Fibroblast of the aortic adventitia (primary cell): Measurements from ENCODE around the gene EXOC6. TPM values are rescaled to one million over a fixed set of nuclear protein-coding genes. Genes with fewer than 3 reads are reported as not detected.

Source experiments
- DNase-seq: peaks from one replicate; pipeline ENCODE4 v3.0.0-alpha.2; 2010; ENCODE audit warnings: low read depth
- H3K4me3 ChIP-seq: 2 replicates; pipeline ENCODE4 v1.5.1; 2011; ENCODE audit warnings: low read depth, mild to moderate bottlenecking, control low read depth, low read length, moderate library complexity
- total RNA-seq: library from RNA; depleted of rRNA; stranded (reverse); fragments of >200 nt; gene quantifications from 2 replicates; pipeline ENCODE4 v1.2.3, GENCODE V29; 2012; ENCODE audit warnings: low replicate concordance
- TF ChIP-seq, protein P1 (sequence below): IDR thresholded peaks from 2 replicates; pipeline ENCODE4 v1.5.1; 2011; ENCODE audit warnings: mild to moderate bottlenecking, low read length, control low read depth, inconsistent platforms; ENCODE audit not compliant: insufficient read depth

Gene EXOC6
- total RNA-seq, 1 donor = 16.5 TPM

DNA sequence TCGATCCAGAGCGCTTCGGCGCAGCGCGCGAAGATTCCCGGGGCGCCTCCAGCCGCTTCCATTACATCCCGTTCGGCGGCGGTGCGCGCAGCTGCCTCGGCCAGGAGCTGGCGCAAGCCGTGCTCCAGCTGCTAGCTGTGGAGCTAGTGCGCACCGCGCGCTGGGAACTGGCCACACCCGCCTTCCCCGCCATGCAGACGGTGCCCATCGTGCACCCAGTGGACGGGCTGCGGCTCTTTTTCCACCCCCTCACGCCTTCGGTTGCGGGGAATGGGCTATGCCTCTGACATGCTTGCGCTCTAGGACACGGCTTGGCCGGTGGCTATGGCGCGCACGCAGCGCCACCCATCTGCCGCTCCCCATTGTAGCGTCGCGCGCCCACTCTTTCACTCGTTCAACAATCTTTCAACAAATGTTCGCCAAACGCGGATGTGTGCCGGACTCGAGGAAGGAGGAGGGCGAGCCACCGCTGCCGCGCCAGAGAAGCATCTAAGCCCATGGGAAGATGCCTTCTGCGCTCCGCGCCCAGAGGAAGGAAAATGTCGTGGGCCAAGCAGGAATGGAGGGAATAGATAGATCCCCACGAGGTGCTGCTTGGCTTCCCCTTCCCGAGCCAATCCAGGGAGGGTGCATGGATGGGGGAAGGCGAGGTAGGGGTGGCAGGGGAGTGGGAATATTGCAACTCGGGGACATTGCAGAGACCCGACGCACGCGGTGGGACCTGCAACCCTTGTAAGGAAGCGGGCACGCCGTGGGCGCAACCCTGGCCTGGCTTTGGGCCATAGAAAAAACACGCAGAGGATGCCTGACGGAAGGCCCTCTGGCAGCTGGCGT, 220.3 kb downstream of the EXOC6 start:
- TF ChIP-seq, protein P1, sequence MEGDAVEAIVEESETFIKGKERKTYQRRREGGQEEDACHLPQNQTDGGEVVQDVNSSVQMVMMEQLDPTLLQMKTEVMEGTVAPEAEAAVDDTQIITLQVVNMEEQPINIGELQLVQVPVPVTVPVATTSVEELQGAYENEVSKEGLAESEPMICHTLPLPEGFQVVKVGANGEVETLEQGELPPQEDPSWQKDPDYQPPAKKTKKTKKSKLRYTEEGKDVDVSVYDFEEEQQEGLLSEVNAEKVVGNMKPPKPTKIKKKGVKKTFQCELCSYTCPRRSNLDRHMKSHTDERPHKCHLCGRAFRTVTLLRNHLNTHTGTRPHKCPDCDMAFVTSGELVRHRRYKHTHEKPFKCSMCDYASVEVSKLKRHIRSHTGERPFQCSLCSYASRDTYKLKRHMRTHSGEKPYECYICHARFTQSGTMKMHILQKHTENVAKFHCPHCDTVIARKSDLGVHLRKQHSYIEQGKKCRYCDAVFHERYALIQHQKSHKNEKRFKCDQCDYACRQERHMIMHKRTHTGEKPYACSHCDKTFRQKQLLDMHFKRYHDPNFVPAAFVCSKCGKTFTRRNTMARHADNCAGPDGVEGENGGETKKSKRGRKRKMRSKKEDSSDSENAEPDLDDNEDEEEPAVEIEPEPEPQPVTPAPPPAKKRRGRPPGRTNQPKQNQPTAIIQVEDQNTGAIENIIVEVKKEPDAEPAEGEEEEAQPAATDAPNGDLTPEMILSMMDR = no peak
- peak overlapping the region; percentile 22 for H3K4me3 ChIP-seq
- no peak for DNase-seq

DNA sequence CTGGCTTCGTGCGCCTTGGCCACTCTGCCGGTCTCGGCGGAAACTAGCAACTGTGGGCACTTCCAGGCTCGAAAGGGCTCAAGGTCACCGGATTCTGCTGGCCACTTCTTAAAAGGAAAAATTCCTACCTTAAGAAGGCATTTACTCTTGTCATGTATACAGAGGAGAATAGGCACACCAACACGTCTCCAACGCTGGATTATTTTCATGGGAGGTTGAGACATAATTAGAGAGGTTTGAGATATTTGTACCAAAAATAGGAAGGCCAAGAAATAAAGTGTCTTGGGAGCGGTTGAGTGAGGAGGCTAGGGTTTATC, 220.9 kb downstream of the EXOC6 start:
- no peak for DNase-seq
- TF ChIP-seq, protein P1 = no peak
- H3K4me3 ChIP-seq = no peak overlapping the region

- TF ChIP-seq, protein P1 = no peak
- no peak for DNase-seq
- no peak overlapping the region for H3K4me3 ChIP-seq
Measured at GRCh38 chr10:93070378-93071176, 222.3 kb downstream of the EXOC6 start.

DNA sequence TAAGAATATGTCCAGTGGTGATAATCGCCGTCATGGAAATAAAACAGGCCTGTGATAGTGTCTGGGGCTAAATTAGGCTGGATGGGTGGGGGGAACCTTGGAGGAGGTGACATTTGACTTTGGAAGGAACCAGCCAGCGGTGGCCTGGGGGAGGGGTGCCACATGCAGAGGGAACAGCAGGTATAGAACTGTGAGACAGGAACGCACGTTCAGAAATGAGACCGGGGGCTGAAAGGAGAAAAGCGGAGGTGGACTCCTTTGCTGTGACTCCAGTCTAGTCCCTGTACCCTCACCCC, 222.8 kb downstream of the EXOC6 start:
- no peak for DNase-seq
- TF ChIP-seq, protein P1 = no peak
- H3K4me3 ChIP-seq = no peak overlapping the region

DNA sequence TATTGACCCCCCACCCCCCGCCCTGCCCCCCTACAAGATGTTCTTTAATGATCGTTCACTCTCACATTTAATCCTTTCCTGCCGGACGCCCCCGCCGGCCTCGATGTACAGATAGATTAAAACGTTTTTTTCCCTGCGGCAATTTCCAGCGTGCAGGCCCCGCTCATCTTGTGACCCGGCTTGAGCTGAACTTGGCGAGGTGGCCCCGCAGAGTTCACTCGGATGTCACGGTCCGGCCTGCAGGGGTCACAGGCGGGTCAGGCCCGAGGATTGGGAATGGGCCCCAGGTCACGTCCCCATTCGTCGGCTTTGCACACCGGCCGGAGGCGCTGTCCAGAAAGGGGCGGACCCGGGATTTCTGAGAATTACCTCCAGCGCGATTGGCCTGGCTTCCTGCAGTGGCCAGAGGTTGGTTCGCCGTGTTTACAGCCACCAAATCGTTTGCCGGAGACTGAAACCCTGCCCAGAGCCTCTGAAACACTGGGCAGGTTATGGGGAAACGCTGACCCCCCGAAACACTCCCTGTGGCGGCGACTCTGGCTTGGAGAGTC, 223.4 kb downstream of the EXOC6 start:
- no peak for DNase-seq
- TF ChIP-seq, protein P1 = no peak
- H3K4me3 ChIP-seq = peak overlapping the region; percentile 22

GRCh38 chr10:93072225-93072712, 223.9 kb downstream of the EXOC6 start:
- no peak for DNase-seq
- H3K4me3 ChIP-seq = peak overlapping the region; percentile 22
- TF ChIP-seq, protein P1 = no peak
